HG02938 (cell line): ENCODE data around the gene STXBP5.
"Not testable (repeated sequence)": the region's sequence is repeated elsewhere in the genome, so short reads cannot be mapped to it uniquely, and the experiment has no call there.

ENCODE experiments used
- ATAC-seq: cut with Tn5 transposase; IDR thresholded peaks from one replicate; pipeline ENCODE4 v1.9.1; 2021; ENCODE audit warnings: mild to moderate bottlenecking, moderate library complexity; ENCODE audit not compliant: unreplicated experiment

Gene STXBP5

GRCh38 chr6:147372806-147373205 lies 168.6 kb downstream of the STXBP5 start:
- ATAC-seq, result no peak

- ATAC-seq, result no peak
Observed at GRCh38 chr6:147378819-147379218, 174.6 kb downstream of the STXBP5 start.

GRCh38 chr6:147380841-147381240 lies 176.6 kb downstream of the STXBP5 start:
- not testable (repeated sequence) for ATAC-seq

GRCh38 chr6:147381712-147382111 lies 177.5 kb downstream of the STXBP5 start:
- no peak for ATAC-seq

GRCh38 chr6:147382945-147383554 lies 178.8 kb downstream of the STXBP5 start:
- no peak for ATAC-seq

GRCh38 chr6:147384029-147384428 lies 179.8 kb downstream of the STXBP5 start:
- ATAC-seq, result no peak

- peak; percentile 67 for ATAC-seq
Observed at GRCh38 chr6:147384737-147385710, 180.8 kb downstream of the STXBP5 start.

- ATAC-seq, result no peak
Observed at GRCh38 chr6:147389463-147389862, 185.2 kb downstream of the STXBP5 start.

GRCh38 chr6:147390909-147391536 lies 186.8 kb downstream of the STXBP5 start:
- ATAC-seq, result no peak

- ATAC-seq, result no peak
Observed at GRCh38 chr6:147392917-147393625, 188.9 kb downstream of the STXBP5 start.

- ATAC-seq, result no peak
Observed at GRCh38 chr6:147395158-147395557, 190.9 kb downstream of the STXBP5 start.

GRCh38 chr6:147397306-147397705 lies 193.1 kb downstream of the STXBP5 start:
- ATAC-seq, result no peak

- no peak for ATAC-seq
Observed at GRCh38 chr6:147400968-147401367, 196.8 kb downstream of the STXBP5 start.

GRCh38 chr6:147401779-147402178 lies 197.6 kb downstream of the STXBP5 start:
- no peak for ATAC-seq

GRCh38 chr6:147406783-147407182 lies 202.6 kb downstream of the STXBP5 start:
- no peak for ATAC-seq

- no peak for ATAC-seq
Observed at GRCh38 chr6:147407571-147407970, 203.4 kb downstream of the STXBP5 start.

- ATAC-seq, result no peak
Observed at GRCh38 chr6:147416622-147417021, 212.4 kb downstream of the STXBP5 start.

- no peak for ATAC-seq
Observed at GRCh38 chr6:147417954-147418353, 213.7 kb downstream of the STXBP5 start.

GRCh38 chr6:147418523-147418922 lies 214.3 kb downstream of the STXBP5 start:
- peak; percentile 58 for ATAC-seq

GRCh38 chr6:147421903-147422302 lies 217.7 kb downstream of the STXBP5 start:
- no peak for ATAC-seq

GRCh38 chr6:147423111-147423510 lies 218.9 kb downstream of the STXBP5 start:
- ATAC-seq, result no peak
